ENCODE measurements around the gene CDPF1.

- TF ChIP-seq, protein P1, sequence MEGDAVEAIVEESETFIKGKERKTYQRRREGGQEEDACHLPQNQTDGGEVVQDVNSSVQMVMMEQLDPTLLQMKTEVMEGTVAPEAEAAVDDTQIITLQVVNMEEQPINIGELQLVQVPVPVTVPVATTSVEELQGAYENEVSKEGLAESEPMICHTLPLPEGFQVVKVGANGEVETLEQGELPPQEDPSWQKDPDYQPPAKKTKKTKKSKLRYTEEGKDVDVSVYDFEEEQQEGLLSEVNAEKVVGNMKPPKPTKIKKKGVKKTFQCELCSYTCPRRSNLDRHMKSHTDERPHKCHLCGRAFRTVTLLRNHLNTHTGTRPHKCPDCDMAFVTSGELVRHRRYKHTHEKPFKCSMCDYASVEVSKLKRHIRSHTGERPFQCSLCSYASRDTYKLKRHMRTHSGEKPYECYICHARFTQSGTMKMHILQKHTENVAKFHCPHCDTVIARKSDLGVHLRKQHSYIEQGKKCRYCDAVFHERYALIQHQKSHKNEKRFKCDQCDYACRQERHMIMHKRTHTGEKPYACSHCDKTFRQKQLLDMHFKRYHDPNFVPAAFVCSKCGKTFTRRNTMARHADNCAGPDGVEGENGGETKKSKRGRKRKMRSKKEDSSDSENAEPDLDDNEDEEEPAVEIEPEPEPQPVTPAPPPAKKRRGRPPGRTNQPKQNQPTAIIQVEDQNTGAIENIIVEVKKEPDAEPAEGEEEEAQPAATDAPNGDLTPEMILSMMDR (IDR thresholded peaks at IDR 0.05), result no peak
- no peak for TF ChIP-seq EZH2phosphoT487 (IDR thresholded peaks at IDR 0.05)
- no peak for TF ChIP-seq EZH2 (IDR thresholded peaks at IDR 0.05)
These were observed 23.5 kb downstream of the CDPF1 start for GRCh38 chr22:46226577-46226976.

Measured in neural progenitor cell (in vitro differentiated cells).